ENCODE results near the gene MUC5B. TPM values are rescaled to one million over a fixed set of nuclear protein-coding genes. Genes with fewer than 3 reads are reported as not detected.

The MUC5B gene
- total RNA-seq, 1 experiment from 2014 or later, result 24.3 TPM

GRCh38 chr11:1217151-1217550 lies 5.7 kb upstream of the MUC5B start:
- H3K27ac ChIP-seq (ENCODE audit: low read length), result no peak overlapping the region
- intact Hi-C loops (cut with micrococcal nuclease), result no loop called here
- H3K79me2 ChIP-seq (ENCODE audit: low read length), result no peaks in the 10 kb centered on the region
- no peak overlapping the region for H3K4me3 ChIP-seq (ENCODE audit: low read length)
- H4K20me1 ChIP-seq (ENCODE audit: low read length), result no peaks in the 10 kb centered on the region
- no peaks in the 10 kb centered on the region for H3K27me3 ChIP-seq (ENCODE audit: low read length)
- CTCF ChIA-PET, result no interaction called here
- no peaks in the 10 kb centered on the region for H3F3A ChIP-seq (ENCODE audit: low read length, unreplicated experiment)
- peaks cover 12% of the 10 kb centered on the region for H3K4me1 ChIP-seq (ENCODE audit: insufficient read depth, low read length)
- POLR2A ChIA-PET (ENCODE audit: unreplicated experiment), result no interaction called here
- no peak for TF ChIP-seq EZH2phosphoT487 (IDR thresholded peaks at IDR 0.05; ENCODE audit: borderline replicate concordance, low read length)
- TF ChIP-seq CTCF (conservative IDR thresholded peaks at IDR 0.05; ENCODE audit: low read depth, low read length), result no peak
- no peak for TF ChIP-seq EZH2 (IDR thresholded peaks at IDR 0.05; ENCODE audit: low read length, unreplicated experiment)
- no peaks in the 10 kb centered on the region for H3K9me3 ChIP-seq (ENCODE audit: low read length)
- H3K36me3 ChIP-seq (ENCODE audit: low read depth, low read length), result no peaks in the 10 kb centered on the region
- DNase-seq (no peak), ATAC-seq (no peak)
- H3K4me2 ChIP-seq (ENCODE audit: low read length), result no peak overlapping the region
- no TSS peak for BruUV-seq (replicated peaks)
- no peak overlapping the region for H2AFZ ChIP-seq (ENCODE audit: low read length)
- no peaks in the 10 kb centered on the region for H3K9me2 ChIP-seq (replicated peaks; ENCODE audit: low read length)
- H3K9ac ChIP-seq (ENCODE audit: low read length), result no peak overlapping the region

- H3K4me3 ChIP-seq (ENCODE audit: low read length), result no peak overlapping the region
- H3K9me2 ChIP-seq (replicated peaks; ENCODE audit: low read length), result no peaks in the 10 kb centered on the region
- H3K9me3 ChIP-seq (ENCODE audit: low read length), result no peaks in the 10 kb centered on the region
- H3K79me2 ChIP-seq (ENCODE audit: low read length), result no peaks in the 10 kb centered on the region
- H3K36me3 ChIP-seq (ENCODE audit: low read depth, low read length), result no peaks in the 10 kb centered on the region
- H3K4me1 ChIP-seq (ENCODE audit: insufficient read depth, low read length), result peaks cover 17% of the 10 kb centered on the region
- ChIA-PET POLR2A (ENCODE audit: unreplicated experiment) (no interaction called here), CTCF (no interaction called here)
- no peaks in the 10 kb centered on the region for H4K20me1 ChIP-seq (ENCODE audit: low read length)
- no TSS peak for BruUV-seq (replicated peaks)
- DNase-seq, result no peak
- ATAC-seq, result no peak
- H2AFZ ChIP-seq (ENCODE audit: low read length), result no peak overlapping the region
- TF ChIP-seq EZH2 (IDR thresholded peaks at IDR 0.05; ENCODE audit: low read length, unreplicated experiment), result no peak
- TF ChIP-seq CTCF (conservative IDR thresholded peaks at IDR 0.05; ENCODE audit: low read depth, low read length), result no peak
- no peak for TF ChIP-seq EZH2phosphoT487 (IDR thresholded peaks at IDR 0.05; ENCODE audit: borderline replicate concordance, low read length)
- no peak overlapping the region for H3K9ac ChIP-seq (ENCODE audit: low read length)
- H3K27ac ChIP-seq (ENCODE audit: low read length), result no peak overlapping the region
- H3K27me3 ChIP-seq (ENCODE audit: low read length), result no peaks in the 10 kb centered on the region
- intact Hi-C loops (cut with micrococcal nuclease), result no loop called here
- H3K4me2 ChIP-seq (ENCODE audit: low read length), result no peak overlapping the region
- no peaks in the 10 kb centered on the region for H3F3A ChIP-seq (ENCODE audit: low read length, unreplicated experiment)
These were observed 4.5 kb upstream of the MUC5B start for GRCh38 chr11:1218256-1218787.

DNA sequence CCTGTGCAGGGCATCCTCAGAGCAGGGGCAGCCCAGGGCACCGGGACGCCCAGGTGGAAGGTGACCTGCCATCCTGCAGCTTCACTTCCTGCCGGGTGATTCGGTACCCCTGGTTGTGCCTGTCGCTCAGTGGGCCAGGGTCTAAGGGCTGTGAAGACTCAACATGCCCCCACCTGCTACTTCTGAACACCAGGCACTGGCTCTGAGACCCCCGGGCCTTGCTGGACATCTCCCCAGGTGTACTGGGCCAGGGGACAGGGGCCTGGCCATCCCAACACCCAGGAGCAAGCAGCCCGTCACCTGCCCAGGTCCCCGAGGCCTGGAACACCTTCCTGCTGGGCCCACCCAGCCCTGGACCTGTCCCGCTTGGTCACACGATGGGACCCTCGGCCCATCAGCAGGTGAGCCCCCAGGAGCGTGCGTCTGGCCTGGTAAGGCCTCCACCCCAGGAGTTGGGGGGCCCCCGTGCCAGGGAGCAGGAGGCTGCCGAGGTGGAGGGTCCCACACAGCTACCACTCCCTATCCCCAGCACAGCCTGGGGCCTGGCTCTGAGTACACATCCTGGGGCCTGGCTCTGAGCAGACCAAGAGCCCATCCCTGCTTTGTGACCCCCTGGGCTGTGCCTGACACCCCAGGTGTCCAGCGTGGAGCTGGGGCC lies 3.9 kb upstream of the MUC5B start:
- DNase-seq (no peak), ATAC-seq (no peak)
- Histone ChIP-seq H3K9me3 (ENCODE audit: low read length) (no peaks in the 10 kb centered on the region), H3K27me3 (ENCODE audit: low read length) (no peaks in the 10 kb centered on the region), H3K4me2 (ENCODE audit: low read length) (no peak overlapping the region), H3K27ac (ENCODE audit: low read length) (peak overlapping the region; percentile 40; the same call in 1 of the 2 replicates), H3K36me3 (ENCODE audit: low read depth, low read length) (no peaks in the 10 kb centered on the region), H3K4me1 (ENCODE audit: insufficient read depth, low read length) (peaks cover 23% of the 10 kb centered on the region), H3K9ac (ENCODE audit: low read length) (0 out of 2 replicates have a peak overlapping the region, but pooled peaks have one; percentile 25), H3K79me2 (ENCODE audit: low read length) (no peaks in the 10 kb centered on the region), H3K9me2 (replicated peaks; ENCODE audit: low read length) (no peaks in the 10 kb centered on the region), H3F3A (ENCODE audit: low read length, unreplicated experiment) (no peaks in the 10 kb centered on the region), H3K4me3 (ENCODE audit: low read length) (no peak overlapping the region), H2AFZ (ENCODE audit: low read length) (no peak overlapping the region), H4K20me1 (ENCODE audit: low read length) (no peaks in the 10 kb centered on the region)
- no peak for TF ChIP-seq EZH2phosphoT487 (IDR thresholded peaks at IDR 0.05; ENCODE audit: borderline replicate concordance, low read length)
- TF ChIP-seq CTCF (conservative IDR thresholded peaks at IDR 0.05; ENCODE audit: low read depth, low read length), result no peak
- no peak for TF ChIP-seq EZH2 (IDR thresholded peaks at IDR 0.05; ENCODE audit: low read length, unreplicated experiment)
- BruUV-seq (replicated peaks), result no TSS peak
- ChIA-PET POLR2A (ENCODE audit: unreplicated experiment) (no interaction called here), CTCF (no interaction called here)
- intact Hi-C loops (cut with micrococcal nuclease), result no loop called here

Measured in PC-3 (cell line).